GM23338 (cell line): ENCODE results near the gene FAF1. TPM values are rescaled to one million over a fixed set of nuclear protein-coding genes. Genes with fewer than 3 reads are reported as not detected.

Experiments
- ATAC-seq: fragments of 200-7000 bp; cut with Tn5 transposase; 3 replicates; pipeline ENCODE4 v1.9.1; 2020
- DNase-seq: peaks from one replicate; pipeline ENCODE4 v3.0.0-alpha.2; 2015; ENCODE audit warnings: low spot score
- H2AFZ ChIP-seq: fragments of 200-600 bp; sonication (generic); 2 replicates; pipeline ENCODE4 v1.8.0; 2016; ENCODE audit warnings: antibody characterized with exemption, mild to moderate bottlenecking, moderate library complexity
- H3F3A ChIP-seq: fragments of 200-600 bp; sonication (generic); replicated peaks from 2 replicates; pipeline ENCODE4 v1.8.0; 2017; ENCODE audit warnings: antibody characterized with exemption, mixed run types, low read depth
- H3K27ac ChIP-seq: fragments of 200-600 bp; sonication (generic); 2 replicates; pipeline ENCODE4 v1.6.1; 2016; ENCODE audit warnings: low read depth
- H3K27me3 ChIP-seq: fragments of 200-600 bp; sonication (generic); 2 replicates; pipeline ENCODE4 v1.8.0; 2016; ENCODE audit warnings: mild to moderate bottlenecking, mixed run types, moderate library complexity; ENCODE audit not compliant: insufficient read depth
- H3K36me3 ChIP-seq: fragments of 200-600 bp; sonication (generic); 2 replicates; pipeline ENCODE4 v1.8.0; 2016; ENCODE audit warnings: mild to moderate bottlenecking; ENCODE audit not compliant: insufficient read depth
- H3K4me1 ChIP-seq: fragments of 200-600 bp; sonication (generic); 2 replicates; pipeline ENCODE4 v1.8.0; 2016; ENCODE audit warnings: mild to moderate bottlenecking, moderate library complexity; ENCODE audit not compliant: insufficient read depth
- H3K4me2 ChIP-seq: fragments of 200-600 bp; sonication (generic); 2 replicates; pipeline ENCODE4 v1.7.1; 2017; ENCODE audit warnings: mixed run types
- H3K4me3 ChIP-seq: fragments of 200-600 bp; sonication (generic); 2 replicates; pipeline ENCODE4 v1.6.1; 2016; ENCODE audit warnings: mixed run types
- H3K79me2 ChIP-seq: fragments of 200-600 bp; sonication (generic); replicated peaks from 2 replicates; pipeline ENCODE4 v1.8.0; 2017; ENCODE audit warnings: mild to moderate bottlenecking; ENCODE audit not compliant: insufficient read depth
- H3K9me2 ChIP-seq: fragments of 200-600 bp; sonication (generic); 2 replicates; pipeline ENCODE4 v1.8.0; 2017; ENCODE audit not compliant: insufficient read depth
- H4K20me1 ChIP-seq: fragments of 200-600 bp; sonication (generic); replicated peaks from 2 replicates; pipeline ENCODE4 v1.8.0; 2017; ENCODE audit warnings: mild to moderate bottlenecking; ENCODE audit not compliant: insufficient read depth
- H3K27ac Mint-ChIP-seq: 2 replicates; pipeline ENCODE4 v1.8.0; 2020; ENCODE audit warnings: inconsistent platforms, mild to moderate bottlenecking, moderate library complexity, mixed read lengths
- H3K27me3 Mint-ChIP-seq: 3 replicates; pipeline ENCODE4 v1.8.0; 2022; ENCODE audit warnings: low read depth, mild to moderate bottlenecking, moderate library complexity, mixed read lengths, inconsistent platforms; ENCODE audit not compliant: insufficient read depth, poor library complexity
- H3K36me3 Mint-ChIP-seq: 3 replicates; pipeline ENCODE4 v1.8.0; 2021; ENCODE audit warnings: low read depth, mild to moderate bottlenecking, inconsistent platforms, moderate library complexity, mixed read lengths
- H3K4me1 Mint-ChIP-seq: 3 replicates; pipeline ENCODE4 v1.8.0; 2020; ENCODE audit warnings: mild to moderate bottlenecking, inconsistent platforms, mixed read lengths
- H3K4me3 Mint-ChIP-seq: 3 replicates; pipeline ENCODE4 v1.8.0; 2021; ENCODE audit warnings: moderate library complexity, mild to moderate bottlenecking, inconsistent platforms, mixed read lengths
- H3K9me3 Mint-ChIP-seq: 3 replicates; pipeline ENCODE4 v1.8.0; 2020; ENCODE audit warnings: moderate library complexity, mild to moderate bottlenecking, inconsistent platforms, mixed read lengths
- CREB1 ChIP-seq: fragments of 250-450 bp; sonication (Bioruptor Pico); IDR thresholded peaks from 2 replicates; pipeline ENCODE4 v1.5.0; 2020; ENCODE audit warnings: low read depth, mild to moderate bottlenecking, moderate library complexity
- EZH2phosphoT487 ChIP-seq: fragments of 200-600 bp; sonication (generic); IDR thresholded peaks from one replicate; pipeline ENCODE4 v1.8.1; 2018; ENCODE audit warnings: antibody characterized with exemption; ENCODE audit not compliant: unreplicated experiment
- NANOG ChIP-seq: IDR thresholded peaks from 2 replicates; pipeline ENCODE4 v1.6.1; 2016; ENCODE audit warnings: antibody characterized with exemption, borderline replicate concordance
- REST ChIP-seq: IDR thresholded peaks from one replicate; pipeline ENCODE4 v1.6.1; 2018; ENCODE audit warnings: antibody characterized with exemption; ENCODE audit not compliant: unreplicated experiment
- STAT1 ChIP-seq: IDR thresholded peaks from one replicate; pipeline ENCODE4 v1.6.1; 2016; ENCODE audit warnings: antibody characterized with exemption; ENCODE audit not compliant: unreplicated experiment
- ZNF462 ChIP-seq: fragments of 250-450 bp; sonication (Bioruptor Pico); IDR thresholded peaks from 2 replicates; pipeline ENCODE4 v1.5.0; 2020; ENCODE audit warnings: mild to moderate bottlenecking, moderate library complexity
- polyA plus RNA-seq: library from polyadenylated mRNA; unstranded; fragments of >200 nt; fragmentation: Nextera tagmentation; extraction: Ambion mirVana; gene quantifications from 2 replicates; pipeline ENCODE4 v1.2.1, GENCODE V29; 2016
- total RNA-seq: library from RNA; depleted of rRNA; stranded (reverse); fragments of >200 nt; shearing (Covaris generic); gene quantifications from 2 replicates; pipeline ENCODE4 v1.2.3, GENCODE V29; 2014

The FAF1 gene
- total and polyA plus RNA-seq, 2 experiments from 2014 or later: 24.1 to 53.2 TPM

- Mint-ChIP-seq H3K4me3 (no peak overlapping the region), H3K9me3 (no peaks in the 10 kb centered on the region), H3K4me1 (peaks cover 18% of the 10 kb centered on the region), H3K36me3 (no peaks in the 10 kb centered on the region), H3K27me3 (peaks cover 4% of the 10 kb centered on the region), H3K27ac (no peak overlapping the region)
- H2AFZ ChIP-seq: no peak overlapping the region
- no peak overlapping the region for H3K27ac ChIP-seq
- DNase-seq (no peak), ATAC-seq (no peak)
- no peak overlapping the region for H3K4me2 ChIP-seq
- TF ChIP-seq STAT1 (no peak), EZH2phosphoT487 (no peak), CREB1 (CRISPR knock-in tag) (no peak)
- H3K27me3 ChIP-seq: no peaks in the 10 kb centered on the region
- H4K20me1 ChIP-seq: no peaks in the 10 kb centered on the region
- no peaks in the 10 kb centered on the region; the same call in none of the 2 replicates for H3K4me1 ChIP-seq
- H3K4me3 ChIP-seq: no peak overlapping the region
- H3K36me3 ChIP-seq: no peaks in the 10 kb centered on the region
- no peaks in the 10 kb centered on the region for H3K9me2 ChIP-seq
- no peaks in the 10 kb centered on the region for H3K79me2 ChIP-seq
- no peaks in the 10 kb centered on the region for H3F3A ChIP-seq
Observed at GRCh38 chr1:50646526-50646925, 313.5 kb downstream of the FAF1 start.

GRCh38 chr1:50645139-50645538 is 314.9 kb downstream of the FAF1 start:
- TF ChIP-seq NANOG (peak; percentile 64; the same call in 1 of the 2 replicates), CREB1 (CRISPR knock-in tag) (no peak), REST (no peak), ZNF462 (CRISPR knock-in tag) (no peak)
- Mint-ChIP-seq H3K4me1 (peaks cover 15% of the 10 kb centered on the region), H3K36me3 (no peaks in the 10 kb centered on the region), H3K9me3 (no peaks in the 10 kb centered on the region), H3K27me3 (peaks cover 4% of the 10 kb centered on the region), H3K27ac (peak overlapping the region; percentile 86), H3K4me3 (no peak overlapping the region; the same call in 2 of the 3 replicates)
- Histone ChIP-seq H4K20me1 (no peaks in the 10 kb centered on the region), H3K4me3 (no peak overlapping the region), H3K4me2 (no peak overlapping the region), H3K9me2 (no peaks in the 10 kb centered on the region), H3K36me3 (no peaks in the 10 kb centered on the region), H3K4me1 (no peaks in the 10 kb centered on the region; the same call in none of the 2 replicates), H3K27me3 (no peaks in the 10 kb centered on the region), H3F3A (no peaks in the 10 kb centered on the region), H3K79me2 (no peaks in the 10 kb centered on the region), H2AFZ (no peak overlapping the region), H3K27ac (peak overlapping the region; percentile 72)
- DNase-seq (peak; percentile 45), ATAC-seq (peak; percentile 50)
